ENCODE data around the gene LTBP1. TPM values are rescaled to one million over a fixed set of nuclear protein-coding genes. Genes with fewer than 3 reads are reported as not detected.
A peak's percentile ranks its signal among the peaks of the same experiment; 100 is the strongest.

The LTBP1 gene
- total and polyA plus RNA-seq, 8 donors = 11.0 to 134 (median 25.6) TPM

DNA sequence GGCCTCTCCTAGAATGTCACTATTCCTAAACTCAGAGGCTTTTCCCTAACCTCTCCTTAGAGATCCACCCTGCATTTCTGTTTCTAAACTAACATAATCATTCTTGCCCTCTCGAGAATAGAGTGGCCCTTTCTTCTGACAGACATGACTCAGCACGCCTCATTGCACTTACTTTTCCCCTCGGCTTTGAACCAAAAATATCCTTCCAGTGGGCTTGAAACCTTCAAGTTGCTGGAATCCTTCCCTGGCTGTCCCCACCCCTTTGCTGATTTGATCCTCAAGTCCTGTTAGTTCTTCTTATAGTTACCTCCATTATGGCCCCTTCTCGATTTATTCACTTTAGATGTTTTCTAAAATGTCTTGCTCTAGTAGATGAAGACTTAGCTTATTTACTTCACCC lies 158.0 kb downstream of the LTBP1 start:
- peak overlapping the region in 3 of 5 donors; percentile 36 to 53 (median 37) for H3K27ac ChIP-seq
- intact Hi-C loops (cut with DNase I; ENCODE audit: low total_unique reads) = no loop called here
- 59 to 83% (median 70%) methylated on average over 4 of the region's 4 CpGs for WGBS, 5 donors
- DNase-seq = no peak
- TF ChIP-seq EP300 (IDR thresholded peaks at IDR 0.05) (no peak), POLR2A (IDR thresholded peaks at IDR 0.05) (no peak), POLR2AphosphoS5 (IDR thresholded peaks at IDR 0.05) (no peak), CTCF (IDR thresholded peaks at IDR 0.05) (no peak)
- H3K4me3 ChIP-seq = no peak overlapping the region
- no peaks in the 10 kb centered on the region for H3K36me3 ChIP-seq
- H3K4me1 ChIP-seq = peaks cover 0 to 23% (median 5%) of the 10 kb centered on the region in 4 donors
- no peaks in the 10 kb centered on the region for H3K27me3 ChIP-seq
- H3K9me3 ChIP-seq = no peaks in the 10 kb centered on the region

DNA sequence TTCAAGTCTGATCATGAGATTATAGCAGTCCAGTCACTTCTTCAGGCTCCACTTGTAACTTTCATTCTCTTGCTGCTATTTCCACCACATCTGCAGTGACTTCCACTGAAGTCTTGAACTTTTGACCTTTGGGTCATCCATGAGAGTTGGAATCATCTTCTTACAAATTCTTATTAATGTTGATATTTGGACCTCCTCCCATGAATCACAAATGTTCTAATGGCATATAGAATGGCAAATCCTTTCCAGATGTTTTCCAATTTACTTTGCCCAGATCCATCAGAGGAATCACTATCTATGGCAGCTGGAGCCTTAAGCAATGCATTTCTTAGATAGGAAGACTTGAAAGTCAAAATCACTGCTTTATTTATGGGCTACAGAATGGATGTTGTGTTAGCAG lies 159.4 kb downstream of the LTBP1 start:
- H3K4me3 ChIP-seq = no peak overlapping the region
- no peaks in the 10 kb centered on the region for H3K27me3 ChIP-seq
- peaks cover 0 to 27% (median 5%) of the 10 kb centered on the region in 4 donors for H3K4me1 ChIP-seq
- H3K27ac ChIP-seq = no peak overlapping the region
- no peaks in the 10 kb centered on the region for H3K36me3 ChIP-seq
- no peak for TF ChIP-seq POLR2A (IDR thresholded peaks at IDR 0.05)
- intact Hi-C loops (cut with DNase I; ENCODE audit: low total_unique reads) = no loop called here
- no peaks in the 10 kb centered on the region for H3K9me3 ChIP-seq
- DNase-seq = no peak

- TF ChIP-seq EP300 (IDR thresholded peaks at IDR 0.05) (no peak), POLR2AphosphoS5 (IDR thresholded peaks at IDR 0.05) (no peak), POLR2A (IDR thresholded peaks at IDR 0.05) (no peak), CTCF (IDR thresholded peaks at IDR 0.05) (no peak)
- no peaks in the 10 kb centered on the region for H3K9me3 ChIP-seq
- peak overlapping the region in 3 of 5 donors; percentile 8 to 56 (median 37) for H3K27ac ChIP-seq
- intact Hi-C loops (cut with DNase I; ENCODE audit: low total_unique reads) = no loop called here
- no peaks in the 10 kb centered on the region for H3K36me3 ChIP-seq
- no peak overlapping the region for H3K4me3 ChIP-seq
- 77 to 85% (median 82%) methylated on average over 8 of the region's 8 CpGs for WGBS, 5 donors
- H3K27me3 ChIP-seq = no peaks in the 10 kb centered on the region
- DNase-seq = no peak
- peaks cover 0 to 28% (median 5%) of the 10 kb centered on the region in 4 donors for H3K4me1 ChIP-seq
Measured at GRCh38 chr2:33107690-33108482, 161.1 kb downstream of the LTBP1 start.

- Histone ChIP-seq H3K27ac (peak overlapping the region in 4 of 5 donors; percentile 8 to 56 (median 37)), H3K4me3 (no peak overlapping the region), H3K4me1 (peaks cover 0 to 20% (median 5%) of the 10 kb centered on the region in 4 donors), H3K27me3 (no peaks in the 10 kb centered on the region), H3K9me3 (no peaks in the 10 kb centered on the region), H3K36me3 (no peaks in the 10 kb centered on the region)
- WGBS, 5 donors = 59 to 79% (median 78%) methylated on average over 11 of the region's 11 CpGs
- intact Hi-C loops (cut with DNase I; ENCODE audit: low total_unique reads) = no loop called here
- TF ChIP-seq POLR2AphosphoS5 (IDR thresholded peaks at IDR 0.05) = peak; percentile 36 to 78 (median 77)
- TF ChIP-seq POLR2A (IDR thresholded peaks at IDR 0.05) = no peak
- peak in 1 of 2 donors; percentile 71 for DNase-seq
Measured at GRCh38 chr2:33108483-33109443, 162.0 kb downstream of the LTBP1 start.

DNA sequence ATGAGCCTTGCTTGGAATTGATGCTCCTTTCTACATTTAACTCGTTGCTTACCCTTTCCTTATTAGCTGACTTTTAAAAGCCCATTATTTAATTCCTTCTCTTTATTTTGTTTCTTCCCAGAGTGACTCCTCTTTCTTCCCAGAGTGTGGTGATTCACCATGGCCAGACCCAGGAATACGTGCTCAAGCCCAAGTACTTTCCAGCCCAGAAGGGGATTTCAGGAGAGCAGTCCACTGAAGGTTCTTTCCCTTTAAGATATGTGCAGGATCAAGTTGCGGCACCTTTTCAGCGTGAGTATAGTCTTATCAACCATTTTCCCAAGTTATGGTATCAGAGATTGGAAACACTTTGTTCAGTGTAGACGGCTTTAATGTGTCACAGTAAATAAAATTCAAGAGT lies 163.7 kb downstream of the LTBP1 start:
- H3K9me3 ChIP-seq = no peaks in the 10 kb centered on the region
- no peaks in the 10 kb centered on the region for H3K27me3 ChIP-seq
- intact Hi-C loops (cut with DNase I; ENCODE audit: low total_unique reads) = no loop called here
- WGBS, 5 donors = 40 to 57% (median 46%) methylated on average over 5 of the region's 5 CpGs
- TF ChIP-seq EP300 (IDR thresholded peaks at IDR 0.05) (no peak), POLR2A (IDR thresholded peaks at IDR 0.05) (no peak), CTCF (IDR thresholded peaks at IDR 0.05) (no peak), POLR2AphosphoS5 (IDR thresholded peaks at IDR 0.05) (no peak)
- H3K27ac ChIP-seq = no peak overlapping the region
- no peaks in the 10 kb centered on the region for H3K36me3 ChIP-seq
- H3K4me3 ChIP-seq = no peak overlapping the region
- DNase-seq = no peak
- H3K4me1 ChIP-seq = peaks cover 0 to 8% (median 0%) of the 10 kb centered on the region in 4 donors
